ENCODE data around the gene TSNAXIP1.
"Not testable (repeated sequence)": the region's sequence is repeated elsewhere in the genome, so short reads cannot be mapped to it uniquely, and the experiment has no call there.

Gene TSNAXIP1

DNA sequence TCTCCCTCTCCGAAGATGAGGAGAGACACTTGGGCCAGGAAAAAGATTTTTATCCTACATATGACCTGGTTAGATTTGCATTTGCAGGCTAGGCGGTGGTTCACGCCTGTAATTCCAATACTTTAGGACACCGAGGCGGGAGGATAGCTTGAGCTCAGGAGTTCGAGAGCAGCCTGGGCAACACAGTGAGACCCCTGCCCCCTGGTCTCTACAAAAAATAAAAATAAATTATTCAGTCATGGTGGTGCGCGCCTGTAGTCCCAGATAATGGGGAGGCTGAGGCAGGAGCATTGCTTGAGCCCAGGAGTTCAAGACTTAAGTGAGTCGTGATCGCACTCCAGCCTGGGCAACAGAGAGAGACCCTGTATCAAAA is 27.5 kb downstream of the TSNAXIP1 start:
- Mint-ChIP-seq H3K27ac (peak overlapping the region; percentile 93), H3K36me3 (ENCODE audit: low read depth) (peaks cover 36% of the 10 kb centered on the region), H3K9me3 (no peaks in the 10 kb centered on the region), H3K4me3 (peak overlapping the region; percentile 93), H3K4me1 (ENCODE audit: low read depth) (peaks cover 13% of the 10 kb centered on the region), H3K27me3 (no peaks in the 10 kb centered on the region)
- no peak for DNase-seq

DNA sequence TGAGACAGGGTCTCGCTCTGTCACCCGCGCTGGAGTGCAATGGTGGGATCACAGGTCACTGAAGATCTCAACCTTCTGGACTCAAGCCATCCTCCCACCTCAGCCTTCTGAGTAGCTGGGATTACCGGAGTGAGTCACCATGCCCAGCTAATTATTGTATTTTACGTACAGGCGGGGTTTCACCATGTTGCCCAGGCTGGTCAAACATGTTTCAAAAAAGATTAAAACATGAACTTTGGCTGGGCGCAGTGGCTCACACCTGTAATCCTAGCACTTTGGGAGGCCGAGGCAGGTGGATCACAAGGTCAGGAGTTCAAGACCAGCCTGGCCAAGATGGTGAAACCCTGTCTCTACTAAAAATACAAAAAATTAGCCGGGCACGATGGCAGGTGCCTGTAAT is 30.5 kb downstream of the TSNAXIP1 start:
- H3K36me3 Mint-ChIP-seq (ENCODE audit: low read depth); H3K9me3 Mint-ChIP-seq; H3K27me3 Mint-ChIP-seq; H3K4me3 Mint-ChIP-seq; H3K27ac Mint-ChIP-seq; DNase-seq: not testable (repeated sequence)
- peaks cover 19% of the 10 kb centered on the region for H3K4me1 Mint-ChIP-seq (ENCODE audit: low read depth)

DNA sequence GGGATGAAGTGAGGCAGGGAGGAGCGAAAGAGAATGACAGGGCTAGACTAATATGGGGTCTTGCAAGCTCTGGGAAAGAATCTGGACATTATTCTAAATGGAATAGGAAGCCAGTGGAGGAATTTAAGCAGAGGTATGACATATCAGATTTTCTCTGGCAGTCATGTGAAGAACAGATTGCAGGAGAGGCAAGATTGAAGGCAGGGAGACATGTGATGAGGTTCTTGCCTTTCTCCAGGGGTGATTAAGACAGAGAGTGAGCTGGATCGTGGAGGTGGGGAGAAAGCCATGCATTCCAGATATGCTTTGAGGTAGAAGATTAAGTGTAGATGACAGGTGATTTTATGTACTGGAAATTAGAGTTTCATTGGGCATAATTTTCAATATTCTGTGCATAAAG is 31.1 kb downstream of the TSNAXIP1 start:
- Mint-ChIP-seq H3K9me3 (no peaks in the 10 kb centered on the region), H3K36me3 (ENCODE audit: low read depth) (peaks cover 12% of the 10 kb centered on the region), H3K4me3 (no peak overlapping the region), H3K27ac (no peak overlapping the region), H3K27me3 (no peaks in the 10 kb centered on the region), H3K4me1 (ENCODE audit: low read depth) (peaks cover 13% of the 10 kb centered on the region)
- DNase-seq: no peak

DNA sequence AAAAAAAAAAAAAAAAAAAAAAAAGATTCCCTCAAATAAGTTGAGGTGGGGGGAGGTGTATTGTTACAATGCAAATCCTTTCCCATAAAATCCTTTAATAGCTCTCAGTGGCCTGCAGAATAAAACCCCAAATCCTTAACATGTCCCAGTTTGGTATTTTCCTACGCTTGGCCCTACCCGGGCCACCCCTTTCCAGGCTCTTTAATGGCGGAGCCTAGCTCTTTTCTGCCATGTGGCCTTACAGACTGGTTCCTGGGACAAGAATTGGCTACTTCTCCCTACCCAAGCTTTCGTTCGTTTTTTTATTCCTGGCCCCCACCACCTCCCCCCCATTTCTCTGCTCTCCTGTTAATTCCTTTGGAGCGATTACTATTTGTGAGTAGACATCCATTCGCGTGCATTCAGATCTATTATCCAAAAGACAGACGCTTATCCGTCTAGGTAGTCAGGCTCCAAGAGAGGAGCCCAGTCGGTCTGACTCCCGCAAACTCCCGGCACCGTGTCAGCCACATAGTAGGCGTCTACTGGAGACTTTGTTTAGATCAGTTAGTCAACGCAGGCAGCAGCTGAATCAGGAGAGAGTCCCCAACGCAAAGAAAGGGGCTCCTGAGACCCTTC is 34.6 kb downstream of the TSNAXIP1 start:
- no peak for DNase-seq
- Mint-ChIP-seq H3K27ac (peak overlapping the region; percentile 99), H3K36me3 (ENCODE audit: low read depth) (peaks cover 36% of the 10 kb centered on the region), H3K4me1 (ENCODE audit: low read depth) (peaks cover 38% of the 10 kb centered on the region), H3K27me3 (no peaks in the 10 kb centered on the region), H3K9me3 (no peaks in the 10 kb centered on the region), H3K4me3 (peak overlapping the region; percentile 90)

DNA sequence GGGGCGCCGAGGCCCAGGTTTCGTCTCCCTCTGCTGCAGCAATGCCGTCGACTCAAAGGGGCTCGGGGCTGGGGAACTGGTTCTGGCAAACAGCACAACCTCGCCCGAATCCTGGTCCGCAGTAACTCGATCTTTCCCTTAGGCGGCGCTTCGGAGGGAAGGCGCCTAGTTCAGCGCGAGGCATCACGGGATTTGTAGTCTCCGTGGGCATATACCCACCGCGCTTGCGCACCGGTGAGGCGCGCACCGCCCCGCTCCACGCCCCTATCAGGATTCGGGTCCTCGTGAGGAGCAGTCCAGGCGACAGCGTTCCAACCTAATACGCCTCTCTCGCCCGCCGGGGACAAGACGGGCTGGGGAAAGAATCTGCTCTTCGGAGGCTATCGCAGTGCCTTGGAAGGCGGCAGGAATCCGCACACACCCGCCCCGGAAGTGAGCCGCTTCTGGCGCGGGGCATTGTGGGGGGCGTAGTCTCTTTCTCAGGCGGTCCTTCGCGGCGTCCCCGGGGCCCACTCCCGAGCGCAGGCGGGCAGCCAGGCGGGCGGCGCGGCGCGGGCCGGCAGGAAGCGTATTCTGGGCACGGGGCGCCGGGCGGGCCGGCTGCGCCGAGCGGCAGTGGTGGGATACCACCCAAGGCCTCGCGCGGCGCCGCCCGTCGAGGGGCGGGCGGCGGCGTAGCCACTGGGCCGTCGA is 35.3 kb downstream of the TSNAXIP1 start, which contains the start of gene THAP11:
THAP11 (plus strand) TSS at position 505 of the 693 bp plus-strand sequence. CDS start 235 bp downstream, outside the sequence.
- DNase-seq: peak; percentile 97
- Mint-ChIP-seq H3K27ac (peak within 1 kb of the TSS; percentile 99), H3K4me3 (peak within 1 kb of the TSS; percentile 96), H3K36me3 (ENCODE audit: low read depth) (peaks cover 36% of the 10 kb centered on the region), H3K9me3 (no peaks in the 10 kb centered on the region), H3K4me1 (ENCODE audit: low read depth) (peaks cover 38% of the 10 kb centered on the region), H3K27me3 (no peaks in the 10 kb centered on the region)

DNA sequence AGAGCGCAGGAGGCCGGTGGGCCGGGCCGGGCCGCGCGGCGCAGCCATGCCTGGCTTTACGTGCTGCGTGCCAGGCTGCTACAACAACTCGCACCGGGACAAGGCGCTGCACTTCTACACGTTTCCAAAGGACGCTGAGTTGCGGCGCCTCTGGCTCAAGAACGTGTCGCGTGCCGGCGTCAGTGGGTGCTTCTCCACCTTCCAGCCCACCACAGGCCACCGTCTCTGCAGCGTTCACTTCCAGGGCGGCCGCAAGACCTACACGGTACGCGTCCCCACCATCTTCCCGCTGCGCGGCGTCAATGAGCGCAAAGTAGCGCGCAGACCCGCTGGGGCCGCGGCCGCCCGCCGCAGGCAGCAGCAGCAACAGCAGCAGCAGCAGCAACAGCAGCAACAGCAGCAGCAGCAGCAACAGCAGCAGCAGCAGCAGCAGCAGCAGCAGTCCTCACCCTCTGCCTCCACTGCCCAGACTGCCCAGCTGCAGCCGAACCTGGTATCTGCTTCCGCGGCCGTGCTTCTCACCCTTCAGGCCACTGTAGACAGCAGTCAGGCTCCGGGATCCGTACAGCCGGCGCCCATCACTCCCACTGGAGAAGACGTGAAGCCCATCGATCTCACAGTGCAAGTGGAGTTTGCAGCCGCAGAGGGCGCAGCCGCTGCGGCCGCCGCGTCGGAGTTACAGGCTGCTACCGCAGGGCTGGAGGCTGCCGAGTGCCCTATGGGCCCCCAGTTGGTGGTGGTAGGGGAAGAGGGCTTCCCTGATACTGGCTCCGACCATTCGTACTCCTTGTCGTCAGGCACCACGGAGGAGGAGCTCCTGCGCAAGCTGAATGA is 36.0 kb downstream of the TSNAXIP1 start:
- no peaks in the 10 kb centered on the region for H3K9me3 Mint-ChIP-seq
- H3K27me3 Mint-ChIP-seq: no peaks in the 10 kb centered on the region
- peak overlapping the region; percentile 96 for H3K4me3 Mint-ChIP-seq
- peaks cover 41% of the 10 kb centered on the region for H3K4me1 Mint-ChIP-seq (ENCODE audit: low read depth)
- H3K27ac Mint-ChIP-seq: peak overlapping the region; percentile 95
- H3K36me3 Mint-ChIP-seq (ENCODE audit: low read depth): peaks cover 41% of the 10 kb centered on the region
- peak; percentile 79 for DNase-seq

DNA sequence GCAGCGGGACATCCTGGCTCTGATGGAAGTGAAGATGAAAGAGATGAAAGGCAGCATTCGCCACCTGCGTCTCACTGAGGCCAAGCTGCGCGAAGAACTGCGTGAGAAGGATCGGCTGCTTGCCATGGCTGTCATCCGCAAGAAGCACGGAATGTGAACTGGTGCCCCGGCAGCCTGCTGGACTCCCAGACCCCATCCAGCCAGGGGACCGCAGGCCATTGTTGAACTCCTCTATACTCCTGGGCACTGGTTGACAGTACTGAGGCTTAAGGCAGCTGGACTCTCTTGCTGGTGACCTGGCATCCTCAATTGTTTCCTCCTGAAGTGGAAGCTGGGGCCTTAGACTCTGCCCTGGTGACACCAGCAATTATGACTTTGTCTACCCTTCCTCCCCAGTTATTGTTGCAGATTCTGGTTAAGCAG is 36.7 kb downstream of the TSNAXIP1 start:
- DNase-seq: no peak
- Mint-ChIP-seq H3K4me3 (peak overlapping the region; percentile 96), H3K27me3 (no peaks in the 10 kb centered on the region)

DNA sequence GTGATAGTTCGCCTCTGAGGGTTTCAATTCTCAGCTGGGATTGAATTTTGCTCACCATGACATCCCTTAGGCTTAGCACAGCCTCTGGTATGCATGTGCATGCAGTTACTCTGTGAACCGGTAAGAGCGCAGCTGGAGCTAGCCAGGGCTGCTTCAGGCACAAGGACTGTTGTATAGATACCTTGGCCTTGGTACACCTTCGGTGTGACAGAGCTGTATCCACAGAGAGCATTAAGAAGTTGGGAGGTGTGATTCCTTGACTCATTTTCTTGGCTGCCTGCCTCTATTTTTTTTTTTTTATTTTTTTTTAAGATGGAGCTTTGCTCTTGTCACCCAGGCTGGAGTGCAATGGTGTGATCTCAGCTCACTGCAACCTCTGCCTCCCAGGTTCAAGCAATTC is 37.8 kb downstream of the TSNAXIP1 start:
- Mint-ChIP-seq H3K4me3 (peak overlapping the region; percentile 96), H3K36me3 (ENCODE audit: low read depth) (peaks cover 51% of the 10 kb centered on the region), H3K4me1 (ENCODE audit: low read depth) (peaks cover 53% of the 10 kb centered on the region), H3K27me3 (no peaks in the 10 kb centered on the region), H3K27ac (peak overlapping the region; percentile 95), H3K9me3 (no peaks in the 10 kb centered on the region)
- no peak for DNase-seq

More for the DNA sequence above, 36.7 kb downstream of the TSNAXIP1 start:
- peaks cover 47% of the 10 kb centered on the region for H3K4me1 Mint-ChIP-seq (ENCODE audit: low read depth)
- peak overlapping the region; percentile 95 for H3K27ac Mint-ChIP-seq
- H3K36me3 Mint-ChIP-seq (ENCODE audit: low read depth): peaks cover 44% of the 10 kb centered on the region
- no peaks in the 10 kb centered on the region for H3K9me3 Mint-ChIP-seq

DNA sequence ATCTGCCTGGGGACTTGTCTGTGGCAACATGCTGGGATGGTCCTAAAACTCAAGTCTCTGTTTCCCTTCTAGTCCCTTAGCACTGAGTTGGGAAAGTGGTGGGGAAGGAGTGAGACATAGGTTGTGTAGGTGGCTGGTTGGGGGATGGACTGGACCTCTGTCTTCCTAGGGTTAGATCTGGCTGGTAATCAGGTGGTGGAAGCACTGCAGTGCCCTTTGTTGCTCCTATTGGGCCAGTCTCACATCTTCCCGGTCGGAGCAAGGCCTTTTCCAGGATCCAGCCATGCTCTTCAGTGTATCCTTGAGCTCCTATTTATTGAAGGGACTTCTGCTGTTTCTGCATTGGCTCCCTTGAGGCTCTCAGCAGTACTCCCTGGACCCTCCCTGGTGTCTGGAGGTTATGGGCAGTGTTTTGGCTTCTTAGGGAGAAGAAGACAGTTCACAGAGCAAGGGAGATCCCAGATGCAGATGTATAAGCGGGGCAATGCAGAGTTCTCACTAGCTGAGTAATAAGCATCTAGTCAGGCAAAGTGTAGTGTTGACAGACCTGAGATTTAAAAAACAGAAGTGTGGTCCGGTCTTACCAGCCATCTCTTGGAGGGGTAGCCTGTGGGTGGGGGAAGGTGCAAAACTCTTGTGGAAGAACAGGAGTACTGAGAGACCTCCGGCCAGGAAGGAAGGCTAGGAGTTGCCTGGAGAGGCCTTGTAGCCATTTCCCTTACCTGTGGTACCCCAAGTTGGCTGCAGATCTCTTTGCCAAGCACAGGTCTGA is 38.8 kb downstream of the TSNAXIP1 start:
- DNase-seq: no peak
- H3K4me1 Mint-ChIP-seq (ENCODE audit: low read depth): peaks cover 59% of the 10 kb centered on the region
- H3K36me3 Mint-ChIP-seq (ENCODE audit: low read depth): peaks cover 59% of the 10 kb centered on the region
- peak overlapping the region; percentile 96 for H3K4me3 Mint-ChIP-seq
- peak overlapping the region; percentile 94 for H3K27ac Mint-ChIP-seq
- no peaks in the 10 kb centered on the region for H3K27me3 Mint-ChIP-seq
- no peaks in the 10 kb centered on the region for H3K9me3 Mint-ChIP-seq

DNA sequence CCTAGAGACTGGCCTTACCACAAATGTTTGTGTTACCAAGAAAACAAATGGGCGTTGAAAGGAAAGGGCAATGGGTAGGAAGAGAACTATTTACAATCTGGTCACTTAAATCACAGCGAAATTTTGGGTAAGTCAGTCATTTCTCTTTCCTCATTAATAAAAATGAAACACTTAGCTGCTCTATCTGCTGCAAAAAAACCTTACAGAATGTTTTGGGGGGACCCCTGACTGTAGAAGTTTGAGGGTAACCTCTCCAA is 39.3 kb downstream of the TSNAXIP1 start:
- peak overlapping the region; percentile 94 for H3K27ac Mint-ChIP-seq
- peak overlapping the region; percentile 96 for H3K4me3 Mint-ChIP-seq
- H3K27me3 Mint-ChIP-seq: no peaks in the 10 kb centered on the region
- H3K4me1 Mint-ChIP-seq (ENCODE audit: low read depth): peaks cover 62% of the 10 kb centered on the region
- no peaks in the 10 kb centered on the region for H3K9me3 Mint-ChIP-seq
- no peak for DNase-seq
- peaks cover 63% of the 10 kb centered on the region for H3K36me3 Mint-ChIP-seq (ENCODE audit: low read depth)

DNA sequence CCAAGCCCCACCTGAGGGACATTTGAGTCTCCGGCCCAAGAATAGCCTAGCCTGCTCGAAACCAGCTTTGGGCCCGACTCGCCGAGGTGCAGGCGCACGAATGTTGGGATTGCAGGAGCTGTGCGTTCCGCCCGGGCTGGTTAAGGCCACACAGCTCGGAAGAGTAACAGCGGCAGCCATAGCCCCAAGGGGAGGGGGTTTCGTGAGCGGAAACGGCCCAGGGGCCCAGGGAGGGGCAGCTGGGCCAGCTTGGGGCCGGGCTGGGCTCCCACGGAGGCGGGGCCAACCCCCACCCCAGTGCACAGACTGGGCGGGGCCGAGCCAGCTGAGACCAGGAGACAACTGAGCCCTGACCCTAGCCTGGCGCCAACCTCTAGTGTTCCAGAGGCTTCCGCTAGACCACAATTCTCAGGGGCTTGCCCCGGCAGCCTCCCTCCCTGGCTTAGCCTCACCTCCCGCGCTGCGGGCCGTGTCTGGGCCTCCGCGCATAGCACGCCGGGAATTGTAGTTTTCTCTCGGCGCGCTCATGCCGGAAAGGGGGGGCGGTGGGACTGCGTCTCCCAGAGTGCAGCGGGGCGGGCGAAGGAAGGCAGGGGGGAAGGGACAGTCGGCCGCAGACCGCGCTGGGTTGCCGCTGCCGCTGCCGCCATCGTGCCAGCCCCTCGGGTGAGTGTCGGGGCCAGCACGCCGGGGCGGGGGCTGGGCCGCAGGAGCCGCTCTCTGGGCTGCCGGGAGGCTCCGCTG is 39.8 kb downstream of the TSNAXIP1 start, which contains the start of gene NUTF2:
NUTF2 (plus strand) TSS at position 614 of the 744 bp plus-strand sequence. CDS start 18,198 bp downstream, outside the sequence.
- Mint-ChIP-seq H3K36me3 (ENCODE audit: low read depth) (peaks cover 67% of the 10 kb centered on the region), H3K9me3 (no peaks in the 10 kb centered on the region), H3K4me3 (peak within 1 kb of the TSS; percentile 96), H3K27me3 (no peaks in the 10 kb centered on the region), H3K4me1 (ENCODE audit: low read depth) (peaks cover 62% of the 10 kb centered on the region), H3K27ac (peak within 1 kb of the TSS; percentile 94)
- DNase-seq: peak; percentile 98

DNA sequence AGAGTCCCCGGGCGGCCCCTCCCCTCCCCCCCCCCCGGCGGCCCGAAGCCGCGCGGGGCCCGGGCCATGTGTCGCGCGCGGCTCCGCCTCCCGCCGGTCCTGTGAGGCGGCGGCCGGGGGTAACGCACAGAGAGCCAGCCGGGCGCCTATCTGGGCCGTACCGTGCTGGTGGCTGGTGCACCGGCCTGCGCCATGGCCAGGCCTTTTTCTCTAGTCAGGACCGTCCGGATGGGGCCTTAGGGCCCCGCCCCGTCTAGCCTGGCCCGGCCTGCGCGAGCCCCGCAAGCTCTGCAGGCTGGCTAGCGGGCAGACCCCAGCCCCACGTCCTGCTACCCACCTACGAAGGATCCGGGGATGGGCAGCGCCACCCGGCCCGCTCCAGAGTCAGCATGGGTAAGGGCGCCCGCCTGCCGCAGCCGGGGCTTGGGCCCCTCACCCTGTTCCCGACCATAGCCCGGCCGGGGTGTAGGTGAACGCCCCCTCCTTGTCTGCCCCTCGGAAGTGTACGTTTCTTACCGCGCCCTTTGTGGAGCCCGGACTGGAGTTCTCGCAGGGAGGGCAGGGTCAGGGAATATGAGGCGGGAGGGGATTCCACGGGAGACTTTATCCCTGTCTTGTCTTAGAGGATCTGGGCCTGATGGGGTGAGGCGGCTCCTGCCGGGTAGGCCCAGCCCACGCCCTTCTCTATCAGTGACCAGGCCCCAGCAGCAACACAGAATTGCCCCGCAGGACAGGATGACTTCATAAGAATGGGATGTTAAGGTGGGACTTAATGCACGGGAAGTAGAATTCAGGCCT is 40.6 kb downstream of the TSNAXIP1 start, which contains the start of gene CENPT:
CENPT (minus strand) TSS at position 630 of the 798 bp plus-strand sequence. CDS start 13,834 bp downstream, outside the sequence.
- Mint-ChIP-seq H3K9me3 (no peaks in the 10 kb centered on the region), H3K4me1 (ENCODE audit: low read depth) (peaks cover 59% of the 10 kb centered on the region), H3K4me3 (peak within 1 kb of the TSS; percentile 96), H3K36me3 (ENCODE audit: low read depth) (peaks cover 70% of the 10 kb centered on the region), H3K27ac (peak within 1 kb of the TSS; percentile 94), H3K27me3 (no peaks in the 10 kb centered on the region)
- DNase-seq: no peak

DNA sequence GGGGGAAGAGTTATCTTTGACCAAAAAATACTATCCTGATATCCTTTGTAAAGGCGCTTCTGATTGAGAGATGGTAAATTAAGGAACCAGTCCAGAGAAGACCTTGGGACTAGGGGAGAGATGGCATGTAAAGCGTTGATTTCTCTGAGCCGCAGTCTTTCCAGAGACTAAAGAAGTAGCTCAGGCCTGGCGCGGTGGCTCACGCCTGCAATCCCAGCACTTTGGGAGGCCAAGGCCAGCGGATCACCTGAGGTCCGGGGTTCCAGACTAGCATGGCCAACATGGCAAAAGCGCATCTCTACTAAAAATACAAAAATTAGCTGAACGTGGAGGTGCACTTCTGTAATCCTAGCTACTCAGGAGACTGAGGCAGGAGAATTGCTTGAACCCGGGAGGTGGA is 41.4 kb downstream of the TSNAXIP1 start:
- no peak for DNase-seq
- Mint-ChIP-seq H3K27ac (peak overlapping the region; percentile 90), H3K36me3 (ENCODE audit: low read depth) (peaks cover 63% of the 10 kb centered on the region), H3K4me1 (ENCODE audit: low read depth) (peaks cover 59% of the 10 kb centered on the region), H3K9me3 (no peaks in the 10 kb centered on the region), H3K27me3 (no peaks in the 10 kb centered on the region), H3K4me3 (peak overlapping the region; percentile 93)
